Measurements from ENCODE around the gene UGT2B28.
"Not testable (repeated sequence)": the region's sequence is repeated elsewhere in the genome, so short reads cannot be mapped to it uniquely, and the experiment has no call there.

The UGT2B28 gene

DNA sequence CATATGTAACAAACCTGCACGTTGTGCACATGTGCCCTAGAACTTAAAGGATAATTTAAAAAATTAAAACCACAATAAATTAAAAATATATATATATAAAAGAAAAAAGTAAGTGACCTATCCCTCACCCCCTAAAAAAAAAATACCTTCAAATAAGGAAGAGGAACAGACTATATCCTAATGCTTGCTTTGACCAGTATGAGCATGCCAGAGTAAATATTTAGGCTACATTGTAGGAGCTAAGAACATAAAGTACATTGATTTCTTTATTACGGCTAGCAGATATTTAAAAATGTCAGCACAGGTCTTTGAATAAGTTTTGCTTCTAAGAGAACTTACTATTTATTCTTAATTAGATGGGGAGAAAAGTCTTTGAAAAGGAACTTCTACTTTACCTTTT, 62.8 kb downstream of the UGT2B28 start:
- not testable (repeated sequence) for DNase-seq (ENCODE audit: low read depth in 1 of 2, low spot score in 1 of 2)

DNA sequence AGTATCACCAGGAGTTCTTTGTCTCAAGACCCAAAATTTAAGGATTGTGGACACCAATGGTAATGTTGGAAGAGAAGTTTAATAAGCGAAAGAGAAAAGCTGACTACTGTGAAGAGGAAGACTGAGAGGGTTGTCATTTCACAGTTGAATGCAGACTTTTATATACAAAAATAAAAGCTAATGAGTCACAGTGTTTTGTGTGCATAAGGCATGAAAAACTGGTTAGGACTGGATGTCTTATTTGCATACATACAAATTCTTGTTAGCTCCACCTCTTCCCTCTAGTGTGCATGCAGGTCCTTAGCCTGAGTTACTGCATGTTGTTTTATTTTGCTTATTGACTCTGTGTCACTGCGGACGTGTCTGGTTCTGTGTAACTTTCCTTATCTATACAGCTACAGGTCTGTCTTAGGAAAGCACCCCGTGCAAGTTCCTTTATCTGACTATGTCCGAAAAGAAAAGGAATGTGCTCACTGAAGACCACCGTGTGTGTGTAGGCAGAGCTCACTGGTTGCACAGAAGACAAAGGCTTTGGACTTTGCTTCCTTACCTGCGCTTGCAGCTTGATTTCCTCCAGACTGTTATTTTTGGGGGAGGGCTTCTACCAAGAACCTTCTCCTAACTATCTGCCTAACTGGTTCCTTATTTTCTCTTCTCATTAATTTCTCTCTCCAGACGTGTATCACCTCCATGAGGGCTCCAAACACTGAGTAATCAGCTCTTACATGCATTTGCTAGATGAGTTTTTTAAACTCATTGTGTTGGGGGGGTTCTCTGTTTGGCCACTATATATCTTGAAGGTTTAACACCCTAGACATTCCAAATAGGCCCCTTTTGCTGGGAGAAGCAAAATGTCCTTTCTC, 63.5 kb downstream of the UGT2B28 start:
- not testable (repeated sequence) for DNase-seq (ENCODE audit: low read depth in 1 of 2, low spot score in 1 of 2)
